Measurements from ENCODE around the gene ARL2BP. TPM values are rescaled to one million over a fixed set of nuclear protein-coding genes. Genes with fewer than 3 reads are reported as not detected.
A peak's percentile ranks its signal among the peaks of the same experiment; 100 is the strongest.

Gene ARL2BP
- total RNA-seq, 1 experiment from 2014 or later = 47.6 TPM

- intact Hi-C loops (cut with micrococcal nuclease; ENCODE audit: unreplicated experiment) = no loop called here
- TF ChIP-seq CTCF (IDR thresholded peaks at IDR 0.05; ENCODE audit: insufficient read depth in 1 of 2, low read depth in 1 of 2, low read length in 1 of 2, severe bottlenecking in 1 of 2, unreplicated experiment in 1 of 2) = no peak
- Mint-ChIP-seq H3K27ac (ENCODE audit: unreplicated experiment) (no peak overlapping the region), H3K4me1 (ENCODE audit: low read depth, unreplicated experiment) (peaks cover 46% of the 10 kb centered on the region), H3K4me3 (ENCODE audit: unreplicated experiment) (no peak overlapping the region), H3K27me3 (ENCODE audit: insufficient read depth, unreplicated experiment) (no peaks in the 10 kb centered on the region), H3K9me3 (ENCODE audit: unreplicated experiment) (no peaks in the 10 kb centered on the region), H3K36me3 (ENCODE audit: insufficient read depth, unreplicated experiment) (peaks cover 21% of the 10 kb centered on the region)
- H3K9me3 ChIP-seq = no peaks in the 10 kb centered on the region
- peaks cover 32% of the 10 kb centered on the region for H3K4me1 ChIP-seq
- no TSS peak for BruUV-seq (replicated peaks)
- CTCF ChIA-PET = no interaction called here
- no peaks in the 10 kb centered on the region for H3K27me3 ChIP-seq (replicated peaks; ENCODE audit: control insufficient read depth, insufficient read depth, low read length)
- DNase-seq = no peak
- H3K36me3 ChIP-seq (ENCODE audit: control insufficient read depth, insufficient read depth, low read length) = no peaks in the 10 kb centered on the region; the same call in 1 of the 2 replicates
- H3K4me3 ChIP-seq (ENCODE audit: low read depth, low read length) = no peak overlapping the region
- POLR2A ChIA-PET = no interaction called here
Measured at GRCh38 chr16:57277586-57277985, 32.5 kb downstream of the ARL2BP start.

- Mint-ChIP-seq H3K27me3 (ENCODE audit: insufficient read depth, unreplicated experiment) (no peaks in the 10 kb centered on the region), H3K4me1 (ENCODE audit: low read depth, unreplicated experiment) (peaks cover 52% of the 10 kb centered on the region), H3K4me3 (ENCODE audit: unreplicated experiment) (no peak overlapping the region), H3K27ac (ENCODE audit: unreplicated experiment) (no peak overlapping the region), H3K9me3 (ENCODE audit: unreplicated experiment) (no peaks in the 10 kb centered on the region), H3K36me3 (ENCODE audit: insufficient read depth, unreplicated experiment) (peaks cover 20% of the 10 kb centered on the region)
- no peak for TF ChIP-seq CTCF (IDR thresholded peaks at IDR 0.05; ENCODE audit: insufficient read depth in 1 of 2, low read depth in 1 of 2, low read length in 1 of 2, severe bottlenecking in 1 of 2, unreplicated experiment in 1 of 2)
- intact Hi-C loops (cut with micrococcal nuclease; ENCODE audit: unreplicated experiment) = no loop called here
- ChIA-PET CTCF (no interaction called here), POLR2A (interaction anchor here (0.8 kb wide), 1 partner anchor 21 kb away, joined by 3 read pairs; no protein-coding TSS in a partner anchor)
- Histone ChIP-seq H3K4me1 (peaks cover 37% of the 10 kb centered on the region), H3K27me3 (replicated peaks; ENCODE audit: control insufficient read depth, insufficient read depth, low read length) (no peaks in the 10 kb centered on the region), H3K4me3 (ENCODE audit: low read depth, low read length) (no peak overlapping the region), H3K36me3 (ENCODE audit: control insufficient read depth, insufficient read depth, low read length) (no peaks in the 10 kb centered on the region; the same call in 1 of the 2 replicates), H3K9me3 (no peaks in the 10 kb centered on the region)
- no peak for DNase-seq
- BruUV-seq (replicated peaks) = no TSS peak
Measured at GRCh38 chr16:57278494-57278893, 33.4 kb downstream of the ARL2BP start.

GRCh38 chr16:57279780-57280638 lies 35.0 kb downstream of the ARL2BP start:
- Histone ChIP-seq H3K36me3 (ENCODE audit: control insufficient read depth, insufficient read depth, low read length) (no peaks in the 10 kb centered on the region; the same call in 1 of the 2 replicates), H3K27me3 (replicated peaks; ENCODE audit: control insufficient read depth, insufficient read depth, low read length) (no peaks in the 10 kb centered on the region), H3K4me3 (ENCODE audit: low read depth, low read length) (no peak overlapping the region), H3K4me1 (peaks cover 36% of the 10 kb centered on the region), H3K9me3 (no peaks in the 10 kb centered on the region)
- Mint-ChIP-seq H3K9me3 (ENCODE audit: unreplicated experiment) (no peaks in the 10 kb centered on the region), H3K4me3 (ENCODE audit: unreplicated experiment) (no peak overlapping the region), H3K36me3 (ENCODE audit: insufficient read depth, unreplicated experiment) (peaks cover 30% of the 10 kb centered on the region), H3K4me1 (ENCODE audit: low read depth, unreplicated experiment) (peaks cover 52% of the 10 kb centered on the region), H3K27me3 (ENCODE audit: insufficient read depth, unreplicated experiment) (no peaks in the 10 kb centered on the region), H3K27ac (ENCODE audit: unreplicated experiment) (peak overlapping the region; percentile 33)
- CTCF ChIA-PET = interaction anchor here (1.0 to 2.7 kb wide), 2 partner anchors 20 to 137 kb away, joined by 3 to 10 read pairs; no protein-coding TSS in a partner anchor
- no TSS peak for BruUV-seq (replicated peaks)
- peak; percentile 61 to 67 for DNase-seq
- intact Hi-C loops (cut with micrococcal nuclease; ENCODE audit: unreplicated experiment) = loop anchor here (1.0 kb wide), 2 partner anchors 35 to 93 kb away; partner anchors contain the start of gene ARL2BP
- POLR2A ChIA-PET = interaction anchor here (0.8 to 1.5 kb wide), 4 partner anchors 11 to 167 kb away, joined by 3 to 9 read pairs (median 5); partner anchors contain the start of genes ARL2BP, CIAPIN1 and COQ9
- no peak for TF ChIP-seq CTCF (IDR thresholded peaks at IDR 0.05; ENCODE audit: insufficient read depth in 1 of 2, low read depth in 1 of 2, low read length in 1 of 2, severe bottlenecking in 1 of 2, unreplicated experiment in 1 of 2)
